ENCODE results near the gene HHAT.

Gene HHAT

GRCh38 chr1:210301615-210302000 lies 27.1 kb upstream of the HHAT start:
- no peak for DNase-seq
- Mint-ChIP-seq H3K36me3 (ENCODE audit: low read depth) (no peaks in the 10 kb centered on the region), H3K4me1 (ENCODE audit: low read depth) (no peaks in the 10 kb centered on the region), H3K27me3 (peaks cover 32% of the 10 kb centered on the region), H3K27ac (no peak overlapping the region), H3K9me3 (no peaks in the 10 kb centered on the region), H3K4me3 (no peak overlapping the region)

- Mint-ChIP-seq H3K9me3 (no peaks in the 10 kb centered on the region), H3K27ac (no peak overlapping the region), H3K4me1 (ENCODE audit: low read depth) (no peaks in the 10 kb centered on the region), H3K27me3 (peaks cover 30% of the 10 kb centered on the region), H3K4me3 (no peak overlapping the region), H3K36me3 (ENCODE audit: low read depth) (no peaks in the 10 kb centered on the region)
- DNase-seq: no peak
These were observed 26.2 kb upstream of the HHAT start for GRCh38 chr1:210302501-210302900.

- H3K4me1 Mint-ChIP-seq (ENCODE audit: low read depth): no peaks in the 10 kb centered on the region
- no peak overlapping the region for H3K27ac Mint-ChIP-seq
- peaks cover 22% of the 10 kb centered on the region for H3K27me3 Mint-ChIP-seq
- H3K36me3 Mint-ChIP-seq (ENCODE audit: low read depth): no peaks in the 10 kb centered on the region
- no peaks in the 10 kb centered on the region for H3K9me3 Mint-ChIP-seq
- DNase-seq: no peak
- no peak overlapping the region for H3K4me3 Mint-ChIP-seq
These were observed 25.3 kb upstream of the HHAT start for GRCh38 chr1:210303391-210303790.

- Mint-ChIP-seq H3K4me1 (ENCODE audit: low read depth) (peaks cover 10% of the 10 kb centered on the region), H3K27me3 (peaks cover 38% of the 10 kb centered on the region), H3K36me3 (ENCODE audit: low read depth) (no peaks in the 10 kb centered on the region), H3K4me3 (peak overlapping the region; percentile 75), H3K9me3 (no peaks in the 10 kb centered on the region), H3K27ac (peak overlapping the region; percentile 74)
- DNase-seq: no peak
These were observed 18.0 kb upstream of the HHAT start for GRCh38 chr1:210310562-210311153.

- peak overlapping the region; percentile 75 for H3K4me3 Mint-ChIP-seq
- H3K27ac Mint-ChIP-seq: no peak overlapping the region
- no peaks in the 10 kb centered on the region for H3K36me3 Mint-ChIP-seq (ENCODE audit: low read depth)
- H3K27me3 Mint-ChIP-seq: peaks cover 36% of the 10 kb centered on the region
- no peak for DNase-seq
- peaks cover 10% of the 10 kb centered on the region for H3K4me1 Mint-ChIP-seq (ENCODE audit: low read depth)
- H3K9me3 Mint-ChIP-seq: no peaks in the 10 kb centered on the region
These were observed 16.8 kb upstream of the HHAT start for GRCh38 chr1:210311726-210312493.

GRCh38 chr1:210313046-210313595 lies 15.6 kb upstream of the HHAT start:
- Mint-ChIP-seq H3K4me3 (no peak overlapping the region), H3K27me3 (peaks cover 30% of the 10 kb centered on the region), H3K27ac (no peak overlapping the region), H3K4me1 (ENCODE audit: low read depth) (peaks cover 10% of the 10 kb centered on the region), H3K9me3 (no peaks in the 10 kb centered on the region), H3K36me3 (ENCODE audit: low read depth) (no peaks in the 10 kb centered on the region)
- no peak for DNase-seq

- Mint-ChIP-seq H3K27ac (no peak overlapping the region), H3K27me3 (peaks cover 25% of the 10 kb centered on the region), H3K36me3 (ENCODE audit: low read depth) (no peaks in the 10 kb centered on the region), H3K4me1 (ENCODE audit: low read depth) (peaks cover 10% of the 10 kb centered on the region), H3K4me3 (no peak overlapping the region), H3K9me3 (no peaks in the 10 kb centered on the region)
- no peak for DNase-seq
These were observed 14.8 kb upstream of the HHAT start for GRCh38 chr1:210313921-210314320.

- DNase-seq: no peak
- Mint-ChIP-seq H3K27me3 (peaks cover 12% of the 10 kb centered on the region), H3K36me3 (ENCODE audit: low read depth) (no peaks in the 10 kb centered on the region), H3K4me1 (ENCODE audit: low read depth) (peaks cover 7% of the 10 kb centered on the region), H3K4me3 (no peak overlapping the region), H3K27ac (no peak overlapping the region), H3K9me3 (no peaks in the 10 kb centered on the region)
These were observed 13.2 kb upstream of the HHAT start for GRCh38 chr1:210315529-210315928.

GRCh38 chr1:210321131-210321530 lies 7.6 kb upstream of the HHAT start:
- H3K4me3 Mint-ChIP-seq: no peak overlapping the region
- DNase-seq: no peak
- H3K4me1 Mint-ChIP-seq (ENCODE audit: low read depth): peaks cover 1% of the 10 kb centered on the region
- peaks cover 10% of the 10 kb centered on the region for H3K27me3 Mint-ChIP-seq
- H3K9me3 Mint-ChIP-seq: peaks cover 2% of the 10 kb centered on the region
- no peak overlapping the region for H3K27ac Mint-ChIP-seq
- no peaks in the 10 kb centered on the region for H3K36me3 Mint-ChIP-seq (ENCODE audit: low read depth)

- Mint-ChIP-seq H3K4me3 (no peak overlapping the region), H3K4me1 (ENCODE audit: low read depth) (peaks cover 1% of the 10 kb centered on the region)
- no peak for DNase-seq
These were observed 7.2 kb upstream of the HHAT start for GRCh38 chr1:210321552-210321951.

GRCh38 chr1:210323957-210324356 lies 4.7 kb upstream of the HHAT start:
- DNase-seq: no peak
- Mint-ChIP-seq H3K9me3 (peaks cover 2% of the 10 kb centered on the region), H3K27me3 (peaks cover 17% of the 10 kb centered on the region), H3K4me3 (no peak overlapping the region), H3K36me3 (ENCODE audit: low read depth) (peaks cover under 1% of the 10 kb centered on the region), H3K4me1 (ENCODE audit: low read depth) (peaks cover 7% of the 10 kb centered on the region), H3K27ac (no peak overlapping the region)

More at GRCh38 chr1:210321552-210321951, 7.2 kb upstream of the HHAT start:
- H3K9me3 Mint-ChIP-seq: peaks cover 2% of the 10 kb centered on the region
- H3K27me3 Mint-ChIP-seq: peaks cover 10% of the 10 kb centered on the region
- H3K27ac Mint-ChIP-seq: no peak overlapping the region
- H3K36me3 Mint-ChIP-seq (ENCODE audit: low read depth): no peaks in the 10 kb centered on the region

- Mint-ChIP-seq H3K36me3 (ENCODE audit: low read depth) (peaks cover 3% of the 10 kb centered on the region), H3K9me3 (peaks cover 2% of the 10 kb centered on the region), H3K27ac (no peak overlapping the region), H3K4me1 (ENCODE audit: low read depth) (peaks cover 17% of the 10 kb centered on the region), H3K4me3 (no peak overlapping the region), H3K27me3 (peaks cover 26% of the 10 kb centered on the region)
- DNase-seq: no peak
These were observed 3.6 kb upstream of the HHAT start for GRCh38 chr1:210325026-210325670.

- DNase-seq: no peak
- H3K27me3 Mint-ChIP-seq: peaks cover 36% of the 10 kb centered on the region
- peak overlapping the region; percentile 89 for H3K4me3 Mint-ChIP-seq
- peaks cover 2% of the 10 kb centered on the region for H3K9me3 Mint-ChIP-seq
- H3K4me1 Mint-ChIP-seq (ENCODE audit: low read depth): peaks cover 41% of the 10 kb centered on the region
- H3K27ac Mint-ChIP-seq: peak overlapping the region; percentile 59
- H3K36me3 Mint-ChIP-seq (ENCODE audit: low read depth): peaks cover 3% of the 10 kb centered on the region
These were observed 513 bp upstream of the HHAT start for GRCh38 chr1:210328032-210328745.

GRCh38 chr1:210330279-210330866 lies 1.7 kb downstream of the HHAT start:
- Mint-ChIP-seq H3K27me3 (peaks cover 33% of the 10 kb centered on the region), H3K27ac (no peak overlapping the region), H3K36me3 (ENCODE audit: low read depth) (peaks cover 3% of the 10 kb centered on the region), H3K9me3 (peaks cover 2% of the 10 kb centered on the region), H3K4me1 (ENCODE audit: low read depth) (peaks cover 45% of the 10 kb centered on the region), H3K4me3 (no peak overlapping the region)
- no peak for DNase-seq
